ENCODE measurements around the gene TMBIM6.
A peak's percentile ranks its signal among the peaks of the same experiment; 100 is the strongest.
"Not testable (repeated sequence)": the region's sequence is repeated elsewhere in the genome, so short reads cannot be mapped to it uniquely, and the experiment has no call there.

Gene TMBIM6

DNA sequence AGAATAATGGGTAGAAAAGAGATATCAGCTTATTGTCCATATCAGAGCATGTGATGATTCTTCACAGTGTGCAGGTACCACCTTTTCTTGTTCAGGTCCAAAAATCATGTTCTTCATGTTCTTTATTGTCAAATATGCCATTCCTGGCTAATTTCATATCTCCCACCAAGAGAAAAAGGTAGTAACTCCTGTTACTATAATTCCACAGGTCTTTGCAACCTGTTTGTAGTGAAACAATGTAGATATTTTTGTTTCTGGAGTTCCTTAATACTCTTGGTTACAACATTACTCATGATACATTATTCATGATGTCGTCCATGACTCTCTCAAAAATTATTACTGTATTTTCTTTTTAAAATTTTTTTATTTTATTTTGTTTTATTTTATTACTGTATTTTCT, 11.3 kb upstream of the TMBIM6 start:
- DNase-seq = no peak

DNA sequence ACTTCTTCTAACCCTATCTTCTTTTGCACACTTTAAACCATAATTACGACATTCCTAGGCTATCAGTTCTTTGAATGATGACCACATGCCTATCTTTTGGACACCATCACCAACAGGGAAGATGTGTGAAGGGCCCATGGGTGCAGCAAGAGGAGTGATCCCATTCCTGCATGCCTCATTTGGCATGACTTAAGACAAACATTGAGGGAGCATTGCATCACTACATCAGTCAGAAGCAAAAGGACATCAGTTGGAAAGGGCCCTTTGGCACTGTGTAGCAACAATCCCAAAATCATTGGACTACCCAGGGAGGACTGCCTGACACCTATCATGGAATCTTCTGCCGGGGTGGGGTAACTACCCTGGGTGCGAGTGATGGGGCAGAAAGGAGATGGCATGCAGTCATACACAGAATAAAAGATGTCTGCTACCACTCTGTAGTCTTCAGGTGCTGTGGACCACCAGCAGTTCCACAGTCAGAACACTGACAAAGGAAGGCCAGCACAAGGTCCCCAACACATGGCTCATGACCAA, 10.7 kb upstream of the TMBIM6 start:
- DNase-seq = no peak

DNA sequence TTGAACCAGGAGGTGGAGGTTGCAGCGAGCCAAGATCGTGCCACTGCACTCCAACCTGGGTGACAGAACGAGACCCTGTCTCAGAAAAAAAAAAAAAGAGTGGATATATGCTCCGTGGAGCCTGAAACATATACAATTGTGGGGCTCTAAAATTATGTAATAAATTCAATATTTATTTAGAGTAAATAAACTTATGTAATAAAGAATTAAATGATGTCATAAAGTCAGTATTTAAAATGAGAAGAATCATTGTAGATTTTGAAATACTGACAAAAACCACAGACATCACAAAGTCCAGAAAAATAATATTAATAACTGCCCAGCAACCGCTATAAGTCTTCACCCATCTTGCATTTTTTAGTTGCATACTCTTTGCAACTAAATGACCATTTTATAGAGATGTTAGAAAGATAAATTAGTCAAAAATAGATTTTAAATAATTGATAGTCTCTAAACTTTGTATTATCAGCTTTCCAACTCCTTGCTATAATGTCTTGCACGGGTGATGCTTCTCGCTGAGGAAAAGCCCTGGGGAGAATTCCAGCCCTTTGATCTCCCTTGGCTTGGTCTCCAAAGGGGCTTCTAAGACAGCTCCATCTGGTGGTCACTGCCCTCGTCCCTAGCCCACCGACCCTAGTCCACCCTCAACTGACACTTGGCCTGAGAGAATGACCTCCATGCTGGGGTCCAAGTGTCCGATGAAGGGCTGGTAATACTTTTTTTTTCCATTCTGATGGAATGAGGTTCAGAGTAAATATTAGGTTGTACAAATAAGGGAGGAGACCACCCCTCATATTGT, 7.9 kb upstream of the TMBIM6 start:
- no peak for DNase-seq

DNA sequence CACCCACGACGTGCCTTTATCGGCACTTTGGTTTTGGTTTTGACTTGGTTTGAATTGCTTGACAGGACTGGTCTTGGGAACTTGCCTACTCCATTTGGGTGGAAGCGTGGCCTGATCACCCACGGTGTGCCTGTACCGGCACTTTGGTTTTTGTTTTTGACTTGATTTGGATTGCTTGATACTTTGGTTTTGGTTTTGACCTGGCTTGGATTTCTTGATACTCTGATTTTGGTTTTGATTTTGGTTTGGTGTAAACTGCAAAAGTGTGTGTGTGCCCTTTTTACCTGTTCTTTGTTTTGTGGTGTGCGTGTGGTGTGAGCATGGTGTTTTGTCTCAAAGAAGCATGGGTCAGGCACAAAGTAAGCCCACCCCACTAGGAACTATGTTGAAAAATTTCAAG, 6.5 kb upstream of the TMBIM6 start:
- DNase-seq = not testable (repeated sequence)

DNA sequence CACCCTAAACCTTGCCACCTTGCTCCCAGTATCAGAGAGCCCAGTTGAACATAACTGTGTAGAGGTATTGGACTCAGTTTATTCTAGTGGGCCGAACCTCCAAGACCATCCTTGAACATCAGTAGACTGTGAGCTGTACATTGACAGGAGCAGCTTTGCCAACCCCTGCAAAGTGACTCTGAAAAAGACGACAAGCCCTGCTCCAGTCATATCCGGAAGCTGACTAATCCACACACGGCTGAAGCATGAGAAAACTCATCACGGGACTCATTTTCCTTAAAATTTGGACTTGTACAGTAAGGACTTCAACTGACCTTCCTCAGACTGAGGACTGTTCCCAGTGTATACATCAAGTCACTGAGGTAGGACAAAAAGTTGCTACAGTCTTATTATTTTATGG, 2.6 kb upstream of the TMBIM6 start:
- not testable (repeated sequence) for DNase-seq

DNA sequence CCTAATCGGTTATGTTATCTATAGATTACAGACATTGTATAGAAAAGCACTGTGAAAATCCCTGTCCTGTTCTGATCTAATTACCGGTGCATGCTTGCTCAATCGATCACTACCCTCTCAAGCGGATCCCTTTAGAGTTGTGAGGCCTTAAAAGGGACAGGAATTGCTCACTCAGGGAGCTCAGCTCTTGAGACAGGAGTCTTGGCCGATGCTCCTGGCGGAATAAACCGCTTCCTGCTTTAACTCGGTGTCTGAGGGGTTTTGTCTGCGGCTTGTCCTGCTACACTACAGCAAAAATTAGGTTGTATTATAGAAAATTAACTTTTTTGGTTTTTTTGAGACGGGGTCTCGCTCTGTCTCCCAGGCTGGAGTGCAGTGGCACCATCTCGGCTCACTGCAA, 1.1 kb upstream of the TMBIM6 start:
- DNase-seq = not testable (repeated sequence)

DNA sequence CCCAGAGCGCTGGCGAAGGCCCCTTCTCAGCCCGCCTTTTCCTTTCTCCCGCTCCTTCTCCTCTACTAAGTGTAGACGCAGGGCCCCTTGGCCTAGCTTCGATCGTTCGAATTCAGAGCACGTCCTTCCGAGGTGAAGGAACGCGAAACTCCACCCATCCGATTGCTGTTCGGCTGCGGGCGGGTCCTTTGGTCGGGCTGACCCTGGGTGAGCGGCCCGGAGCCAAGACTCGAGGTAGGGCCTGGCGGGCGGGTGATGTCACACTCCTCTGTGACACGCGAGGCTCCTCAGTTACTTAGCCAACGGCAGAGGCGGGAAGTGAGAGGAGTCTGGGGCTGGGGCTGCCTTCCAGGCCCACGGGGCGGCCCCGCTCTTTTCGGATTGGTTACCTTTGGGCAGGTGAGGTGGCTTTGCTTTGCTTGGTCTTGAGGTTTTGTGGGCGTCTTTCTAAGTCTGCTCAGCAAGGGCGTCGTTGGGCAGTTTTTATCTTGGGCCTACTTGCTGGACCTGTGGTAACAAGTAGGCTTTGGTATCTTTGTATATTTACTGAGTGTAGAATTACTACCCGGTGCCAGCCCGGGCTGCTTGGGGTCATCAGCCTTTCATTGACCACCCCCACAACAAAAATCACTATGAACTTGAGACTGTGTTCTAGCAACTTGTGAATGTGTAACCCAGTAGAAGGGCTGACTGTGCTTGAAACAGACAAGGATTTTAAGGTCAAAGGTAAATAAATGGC, 694 bp downstream of the TMBIM6 start:
- peak; percentile 94 for DNase-seq

DNA sequence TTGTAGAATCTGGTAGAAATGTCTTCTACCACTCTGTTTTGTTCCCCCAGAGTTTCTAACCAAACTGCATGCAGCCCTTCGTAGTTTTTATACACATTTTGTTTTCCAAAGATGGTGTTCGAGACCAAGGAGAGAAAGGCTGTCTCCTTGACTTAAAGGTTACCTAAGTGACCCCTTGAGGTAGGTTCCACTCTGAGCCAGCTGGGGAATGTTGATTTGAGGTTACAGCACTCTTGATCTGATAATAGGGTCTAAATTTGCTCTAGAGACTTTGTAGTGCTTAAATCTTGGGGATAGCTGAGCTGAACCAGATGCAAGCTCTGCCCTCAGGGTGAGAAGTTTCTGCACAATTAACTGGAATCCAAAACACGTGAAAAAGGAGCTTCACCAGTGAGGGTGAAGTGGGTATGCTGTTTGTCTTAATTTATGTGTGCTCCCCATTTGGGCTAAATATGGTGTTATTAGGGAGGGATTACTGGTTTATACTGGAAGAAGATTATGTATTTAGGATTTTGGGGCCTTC, 3.1 kb downstream of the TMBIM6 start:
- DNase-seq = no peak

DNA sequence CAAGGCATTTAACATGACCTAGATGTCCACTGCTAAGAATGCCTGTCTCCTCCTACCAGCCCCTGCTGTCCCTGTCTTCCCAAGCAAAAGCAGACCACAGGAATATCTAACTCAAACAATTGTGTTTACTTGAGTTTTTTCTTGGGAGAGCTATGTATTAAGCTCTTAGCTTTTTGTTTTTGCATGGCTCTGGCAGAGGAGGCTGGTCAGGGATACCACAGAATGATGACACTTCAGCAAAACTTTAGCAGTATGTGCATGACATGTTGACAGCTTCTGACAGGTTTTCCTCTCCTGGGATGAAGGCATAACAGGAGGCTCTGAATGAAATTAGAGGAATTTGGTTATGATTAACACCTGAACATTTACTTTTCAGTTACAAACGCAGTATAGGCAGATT, 6.9 kb downstream of the TMBIM6 start:
- peak; percentile 38 for DNase-seq

DNA sequence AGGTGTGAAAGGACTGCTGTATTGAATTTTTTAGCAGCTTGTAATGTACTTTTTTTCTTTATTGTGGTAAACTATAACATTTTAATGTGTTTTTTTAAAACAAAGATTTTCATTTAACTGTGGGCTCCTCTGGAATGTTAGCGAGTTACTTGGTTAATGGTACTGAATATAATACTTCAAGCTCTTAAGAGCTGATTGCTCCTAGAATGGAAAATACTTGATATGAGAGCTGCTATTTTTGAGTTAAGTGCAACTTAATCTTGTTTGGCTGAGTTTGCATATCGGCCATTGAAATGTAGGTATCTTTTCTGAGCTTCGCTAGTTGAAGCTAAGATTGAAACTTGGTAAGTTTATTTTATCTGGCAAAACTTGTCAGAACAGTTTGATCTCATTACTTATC, 7.4 kb downstream of the TMBIM6 start:
- no peak for DNase-seq

DNA sequence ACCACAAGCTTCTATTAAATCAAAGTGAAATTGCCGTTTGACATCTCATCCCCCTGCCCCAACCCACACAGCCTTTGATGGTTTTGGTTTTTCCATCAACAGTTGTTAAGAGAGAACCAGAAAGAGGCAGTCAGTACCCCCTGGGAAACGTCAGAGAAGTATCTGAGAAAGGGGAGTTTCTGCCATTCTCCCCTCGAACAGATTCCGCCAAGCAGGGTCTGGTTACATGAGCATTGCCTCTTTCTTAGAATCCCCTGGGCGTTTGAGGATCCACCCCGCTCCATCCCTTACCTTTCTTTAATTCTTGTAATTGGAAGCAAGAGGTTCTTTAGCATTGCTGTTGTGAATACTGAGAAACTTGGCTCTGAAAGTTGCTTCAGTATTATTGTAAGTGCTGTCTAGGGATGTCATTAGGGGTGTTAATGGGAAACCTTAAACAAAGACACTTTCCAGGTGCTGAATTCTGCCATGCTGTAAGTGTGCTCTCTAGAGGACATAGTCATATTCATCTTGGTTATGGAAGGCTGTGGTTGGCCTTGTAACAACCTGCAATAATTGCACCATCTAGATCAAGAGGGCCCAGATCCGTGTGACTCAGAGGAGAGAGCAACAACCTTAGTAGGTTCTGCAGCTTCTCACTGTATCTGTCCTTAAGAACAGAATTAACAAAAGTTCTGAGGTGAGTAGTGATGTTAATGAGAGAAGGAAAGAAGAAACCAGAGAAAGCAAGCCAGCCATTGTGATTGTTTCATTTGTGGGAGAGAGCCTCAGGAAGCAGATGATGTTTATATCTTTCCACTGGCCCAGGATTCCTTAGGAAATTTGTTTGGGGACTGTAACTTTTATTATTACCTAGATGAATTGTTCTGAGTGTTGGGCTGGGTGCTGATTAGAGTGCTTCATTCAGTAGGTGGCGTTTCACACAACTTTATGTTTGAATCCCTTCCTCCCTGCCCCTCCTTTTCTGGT, 9.0 kb downstream of the TMBIM6 start:
- peak; percentile 93 for DNase-seq

DNA sequence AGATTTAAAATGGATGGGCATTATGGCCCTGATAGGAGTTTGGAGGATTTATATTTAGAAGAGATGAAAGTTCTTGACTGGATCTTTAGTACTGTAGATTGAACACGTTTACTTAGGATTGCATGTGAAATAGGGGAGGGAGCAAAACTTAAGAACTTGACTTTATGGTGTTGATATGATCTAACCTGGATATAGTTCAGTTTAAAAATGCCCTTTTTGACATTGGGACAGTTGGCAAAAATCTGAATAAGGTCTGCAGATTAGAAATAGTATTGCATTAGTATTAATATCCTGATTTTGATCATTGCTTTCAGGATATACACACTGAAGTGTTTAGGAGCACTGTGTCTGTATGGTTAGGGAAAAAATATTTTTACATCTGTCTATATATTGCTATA, 9.6 kb downstream of the TMBIM6 start:
- no peak for DNase-seq

DNA sequence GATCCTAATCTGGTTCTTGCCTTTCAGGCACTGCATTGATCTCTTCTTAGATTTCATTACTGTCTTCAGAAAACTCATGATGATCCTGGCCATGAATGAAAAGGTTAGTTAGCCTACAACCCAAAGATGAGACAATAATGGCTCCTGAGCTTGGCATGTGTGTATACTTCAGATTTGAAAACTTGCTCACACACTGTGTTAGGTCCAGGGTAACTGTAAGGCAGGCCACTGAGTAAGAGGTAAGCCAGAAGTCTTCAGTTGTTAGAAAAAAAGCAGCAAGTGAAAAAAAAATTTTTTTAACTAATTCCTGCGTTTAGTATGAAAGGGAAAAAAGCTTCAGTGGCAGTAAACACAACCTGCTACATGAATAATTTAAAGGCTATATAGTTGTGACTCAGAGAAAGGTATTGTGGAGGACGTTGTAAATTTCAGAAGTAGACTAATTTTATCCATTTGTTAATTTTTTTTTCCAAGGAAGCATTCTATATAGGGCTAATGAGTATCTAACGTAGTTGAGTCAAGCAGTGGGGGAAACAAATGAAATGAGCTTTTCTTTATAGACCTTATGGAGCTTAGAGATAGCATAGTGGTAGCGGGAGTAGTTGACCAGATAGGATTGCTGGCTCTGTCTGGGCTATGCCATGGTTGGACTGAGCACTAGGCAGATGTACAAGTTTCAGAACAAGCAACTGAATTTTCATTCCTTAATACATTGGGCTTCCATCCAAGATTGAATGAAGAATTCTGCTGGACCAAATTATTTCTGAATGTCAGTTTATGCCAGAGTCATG, 20.5 kb downstream of the TMBIM6 start:
- DNase-seq = no peak

DNA sequence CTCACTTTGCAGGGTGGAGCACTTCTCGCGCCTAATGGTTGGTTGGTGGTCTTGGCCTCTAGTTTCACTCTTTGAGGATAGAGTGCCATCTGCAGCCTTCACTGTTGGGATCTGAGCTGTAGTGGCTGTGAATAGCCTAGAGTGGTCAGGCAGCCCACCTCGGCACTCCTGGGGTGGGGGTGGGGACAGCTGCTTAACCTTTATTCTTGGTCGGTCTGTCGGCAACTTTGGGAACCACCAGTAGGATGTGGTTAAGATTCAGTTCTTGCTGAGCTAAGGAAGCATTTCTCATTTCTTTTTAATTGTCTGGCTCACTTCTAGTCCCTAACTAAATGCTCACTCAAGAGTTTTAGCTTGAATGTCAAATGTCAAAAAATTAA, 21.1 kb downstream of the TMBIM6 start:
- peak; percentile 37 for DNase-seq

DNA sequence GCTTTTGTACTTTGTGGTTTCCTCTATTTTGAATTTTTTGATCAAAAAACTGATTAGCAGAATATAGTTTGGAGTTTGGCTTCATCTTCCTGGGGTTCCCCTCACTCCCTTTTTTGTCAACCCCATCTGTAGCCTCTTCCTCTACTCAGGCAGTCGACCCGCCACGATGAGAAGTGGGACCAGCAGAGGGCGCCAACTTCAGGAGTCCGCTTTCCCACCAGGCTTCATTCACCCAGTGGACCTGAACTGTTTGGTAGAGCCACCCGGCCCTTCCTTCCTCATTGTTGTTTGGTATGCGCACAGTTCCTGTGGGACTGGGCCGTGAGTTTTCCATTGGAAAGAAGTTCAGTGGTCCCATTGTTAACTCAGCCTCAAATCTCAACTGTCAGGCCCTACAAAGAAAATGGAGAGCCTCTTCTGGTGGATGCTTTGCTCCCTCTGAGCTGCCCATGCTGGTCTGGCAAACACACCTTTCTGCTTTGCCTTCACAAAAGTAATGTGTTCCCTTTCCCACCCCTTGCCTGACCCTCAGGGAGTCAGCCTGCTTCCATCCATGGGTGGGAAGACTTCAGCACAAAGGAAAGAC, 21.7 kb downstream of the TMBIM6 start:
- peak; percentile 80 for DNase-seq

DNA sequence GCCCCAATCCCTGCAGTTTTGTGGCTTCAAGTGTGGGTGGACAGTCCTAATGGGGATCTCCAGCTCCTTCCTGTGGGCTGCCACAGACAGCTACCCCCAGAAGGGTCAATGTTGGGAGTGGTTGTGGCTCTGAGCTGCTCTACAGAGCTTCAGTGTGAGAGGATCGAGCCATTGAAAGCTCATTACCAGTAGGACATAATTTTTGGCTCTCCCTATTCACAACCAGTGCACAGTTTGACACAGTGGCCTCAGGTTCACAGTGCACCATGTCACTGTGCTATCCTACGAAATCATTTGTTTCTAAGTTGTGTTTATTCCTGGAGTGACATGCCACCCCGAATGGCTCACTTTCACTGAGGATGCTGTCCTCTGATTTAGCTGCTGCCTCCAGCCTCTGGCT, 22.8 kb downstream of the TMBIM6 start:
- no peak for DNase-seq

DNA sequence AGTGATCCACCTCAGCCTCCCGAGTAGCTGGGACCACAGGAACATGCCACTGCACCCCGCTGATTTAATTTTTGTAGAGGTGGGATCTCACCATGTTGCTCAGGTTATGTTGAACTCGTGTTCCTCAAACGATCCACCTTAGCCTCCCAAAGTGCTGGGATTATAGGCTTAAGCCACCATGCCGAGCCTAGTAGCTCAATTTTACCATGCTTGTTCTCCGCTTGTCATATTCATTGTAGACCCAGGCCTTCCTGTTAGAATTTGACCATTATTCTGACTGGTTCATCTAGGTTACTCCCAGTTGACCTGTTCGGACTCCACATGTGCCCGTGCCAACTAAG, 24.7 kb downstream of the TMBIM6 start:
- no peak for DNase-seq

DNA sequence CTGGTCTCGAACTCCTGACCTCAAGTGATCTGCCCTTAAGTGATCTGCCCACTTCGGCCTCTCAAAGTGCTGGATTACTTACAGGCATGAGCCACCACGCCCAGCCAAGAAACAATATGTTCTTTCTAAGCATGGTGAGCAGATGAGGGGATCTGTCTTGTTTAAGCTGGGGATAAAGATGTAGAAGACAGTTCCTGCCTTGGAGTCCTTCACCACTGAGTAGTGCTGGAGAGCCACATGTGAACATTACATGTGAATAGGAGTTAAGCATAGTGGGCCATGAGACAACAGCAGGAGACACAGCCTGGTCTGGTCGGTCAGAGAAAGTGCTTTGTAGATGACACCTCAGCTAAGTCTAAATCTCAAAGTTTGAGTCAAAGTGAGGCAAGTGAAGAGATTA, 26.0 kb downstream of the TMBIM6 start:
- DNase-seq = no peak

DNA sequence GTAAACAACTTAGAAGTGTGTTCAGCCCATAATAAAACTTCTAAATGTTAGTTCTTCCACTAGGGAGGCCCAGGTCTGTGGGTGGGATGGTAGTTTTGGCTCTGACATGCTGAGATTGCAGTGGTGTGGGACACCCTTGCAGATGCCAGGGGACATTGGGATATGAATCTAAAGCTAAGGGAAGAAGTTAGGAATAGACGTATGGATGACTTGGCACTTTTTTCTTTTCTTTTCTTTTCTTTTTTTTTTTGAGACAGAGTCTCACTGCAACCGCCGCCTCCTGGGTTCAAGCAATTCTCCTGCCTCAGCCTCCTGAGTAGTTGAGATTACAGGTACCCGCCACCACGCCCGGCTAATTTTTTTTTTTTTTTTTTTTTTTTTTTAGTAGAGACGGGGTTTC, 31.7 kb downstream of the TMBIM6 start:
- DNase-seq = not testable (repeated sequence)

DNA sequence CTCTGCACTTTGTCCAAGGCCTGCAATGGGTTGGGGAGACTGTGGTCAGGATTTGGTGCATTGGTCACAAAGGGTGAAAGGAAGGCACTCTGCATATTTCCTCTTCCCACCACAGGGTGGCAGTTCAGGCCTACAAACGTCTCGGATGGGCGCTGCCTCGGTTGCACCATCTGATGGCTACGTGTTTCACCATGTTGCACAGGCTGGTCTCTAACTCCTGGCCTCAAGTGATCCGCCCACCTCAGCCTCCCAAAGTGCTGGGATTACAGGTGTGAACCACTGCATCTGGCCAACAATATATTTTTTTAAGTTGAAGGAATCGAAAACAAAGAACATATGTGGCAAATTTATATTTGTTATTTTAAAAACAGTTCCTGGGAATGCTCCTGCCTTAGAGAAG, 35.1 kb downstream of the TMBIM6 start:
- DNase-seq = peak; percentile 80

DNA sequence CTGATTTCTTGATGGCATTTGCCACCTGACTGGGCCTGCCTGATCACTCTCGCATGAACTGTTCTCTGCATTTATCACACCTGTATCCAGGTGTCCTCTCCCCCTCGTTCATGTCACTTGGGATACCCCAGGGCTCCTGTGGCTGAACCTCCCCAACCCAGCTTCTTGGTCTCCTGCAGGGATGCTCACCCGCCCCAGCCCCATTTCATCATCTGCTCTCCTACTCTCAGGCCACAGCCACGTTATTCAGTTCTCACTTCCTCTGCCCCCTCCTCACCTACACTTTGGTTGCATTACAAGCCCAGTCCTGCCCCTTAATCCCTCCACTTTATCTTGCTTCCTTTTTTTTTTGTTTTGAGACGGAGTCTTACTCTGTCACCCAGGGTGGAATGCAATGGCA, 35.5 kb downstream of the TMBIM6 start:
- DNase-seq = no peak

DNA sequence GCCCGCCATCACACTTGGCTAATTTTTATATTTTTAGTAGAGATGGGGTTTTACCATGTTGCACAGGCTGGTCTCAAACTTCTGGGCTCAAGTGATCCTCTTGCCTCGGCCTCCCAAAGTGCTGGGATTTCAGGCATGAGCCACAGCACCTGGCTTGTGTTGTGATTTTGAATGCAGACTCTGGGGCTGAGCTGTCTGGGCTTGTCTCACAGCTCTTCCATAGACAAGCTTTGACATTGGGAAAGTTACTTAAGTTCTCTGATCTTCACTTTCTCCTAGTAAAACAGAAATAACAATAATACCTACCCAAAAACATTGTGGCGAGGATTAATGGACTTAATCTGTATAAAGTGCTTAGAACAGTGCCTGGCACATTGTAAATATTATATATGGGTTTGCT, 36.0 kb downstream of the TMBIM6 start:
- no peak for DNase-seq
